Natural killer cell (primary cell): ENCODE results near the gene NOC3L. TPM values are rescaled to one million over a fixed set of nuclear protein-coding genes. Genes with fewer than 3 reads are reported as not detected.
A peak's percentile ranks its signal among the peaks of the same experiment; 100 is the strongest.

Experiments used
- ATAC-seq, 3 donors: fragments of 150-1000 bp in 2 of 3; fragments of 200-7000 bp in 1 of 3; cut with Tn5 transposase; 1 replicate in 1 of 3; 2 replicates in 2 of 3; pipeline ENCODE4 v1.10.0; 2021; ENCODE audit warnings: mild to moderate bottlenecking in 2 of 3, moderate library complexity in 2 of 3
- DNase-seq, 2 donors: peaks; one replicate each; pipeline versions ENCODE4 v3.0.0 to v3.0.0-alpha.2; 2013 to 2021; ENCODE audit warnings: mixed read lengths in 1 of 2
- H3K27ac ChIP-seq: one replicate; pipeline ENCODE4 v1.5.1; 2013; ENCODE audit warnings: mild to moderate bottlenecking, low read length
- H3K27me3 ChIP-seq: one replicate; pipeline ENCODE4 v1.6.1; 2013; ENCODE audit warnings: low read length; ENCODE audit not compliant: control insufficient read depth, insufficient read depth
- H3K36me3 ChIP-seq: one replicate; pipeline ENCODE4 v1.6.1; 2013; ENCODE audit warnings: low read length; ENCODE audit not compliant: control insufficient read depth, insufficient read depth
- H3K4me1 ChIP-seq: one replicate; pipeline ENCODE4 v1.6.1; 2013; ENCODE audit warnings: low read length; ENCODE audit not compliant: control insufficient read depth, insufficient read depth
- H3K4me3 ChIP-seq: one replicate; pipeline ENCODE4 v1.5.1; 2013; ENCODE audit warnings: low read length
- H3K9me3 ChIP-seq: one replicate; pipeline ENCODE4 v1.6.1; 2013; ENCODE audit warnings: low read length; ENCODE audit not compliant: control insufficient read depth, insufficient read depth
- H3K27ac Mint-ChIP-seq, 2 donors: one replicate each; pipeline ENCODE4 v1.8.0; 2022; ENCODE audit warnings: mild to moderate bottlenecking in 2 of 2, mixed read lengths in 2 of 2, moderate library complexity in 1 of 2
- H3K27me3 Mint-ChIP-seq, 2 donors: one replicate each; pipeline ENCODE4 v1.8.0; 2022; ENCODE audit warnings: low read depth in 2 of 2, mixed read lengths in 2 of 2
- H3K36me3 Mint-ChIP-seq: one replicate; pipeline ENCODE4 v1.8.0; 2022; ENCODE audit warnings: mixed read lengths
- H3K4me1 Mint-ChIP-seq, 2 donors: one replicate each; pipeline ENCODE4 v1.8.0; 2022; ENCODE audit warnings: mixed read lengths in 2 of 2
- H3K4me3 Mint-ChIP-seq: one replicate; pipeline ENCODE4 v1.8.0; 2022; ENCODE audit warnings: mild to moderate bottlenecking, moderate library complexity, mixed read lengths
- H3K9me3 Mint-ChIP-seq, 2 donors: one replicate each; pipeline ENCODE4 v1.8.0; 2022; ENCODE audit warnings: mixed read lengths in 2 of 2
- CTCF ChIP-seq: fragments of 200-600 bp; IDR thresholded peaks from one replicate; pipeline ENCODE4 v1.8.0; 2022; ENCODE audit warnings: antibody characterized with exemption
- WGBS: methylation state at CpG from one replicate; pipeline ENCODE4 v1.1.7; 2013; ENCODE audit warnings: missing lambda C conversion rate; ENCODE audit not compliant: insufficient coverage; 5-methylcytosine and 5-hydroxymethylcytosine counted together
- intact Hi-C: fragments of 100-400 bp; cut with micrococcal nuclease; formaldehyde crosslinking; loops from one replicate; pipeline ENCODE4 v1.14.2; 2022
- total RNA-seq, 4 donors: library from RNA; stranded (reverse); fragments of 120-200 nt in 1 of 4; gene quantifications; one replicate each; pipeline versions ENCODE4 v1.2.3 to v1.2.4, GENCODE V29; 2013 to 2022

The NOC3L gene
- total RNA-seq, 3 donors from 2014 or later (not counting 1 experiment from before 2014, with no cell fraction given): 10.8 to 18.6 (median 13.1) TPM

- H3K9me3 ChIP-seq: no peaks in the 10 kb centered on the region
- TF ChIP-seq CTCF: no peak
- H3K4me3 Mint-ChIP-seq: peak overlapping the region; percentile 98
- intact Hi-C loops: loop anchor here (10.0 kb wide), 1 partner anchor 1516 kb away; the partner anchor contains the start of gene EXOC6
- peaks cover 5% of the 10 kb centered on the region for H3K4me1 ChIP-seq
- peak overlapping the region; percentile 95 to 97 for H3K27ac Mint-ChIP-seq
- peaks cover 23% of the 10 kb centered on the region for H3K36me3 ChIP-seq
- peaks cover 18 to 38% of the 10 kb centered on the region in 2 donors for H3K4me1 Mint-ChIP-seq
- H3K27me3 Mint-ChIP-seq: peaks cover 0 to 13% of the 10 kb centered on the region in 2 donors
- no peaks in the 10 kb centered on the region for H3K9me3 Mint-ChIP-seq
- H3K27me3 ChIP-seq: no peaks in the 10 kb centered on the region
- DNase-seq (peak in 1 of 2 donors; percentile 65), ATAC-seq (no peak)
- WGBS: 83% methylated on average over 4 of the region's 4 CpGs
- no peak overlapping the region for H3K27ac ChIP-seq
- H3K4me3 ChIP-seq: no peak overlapping the region
- H3K36me3 Mint-ChIP-seq: no peaks in the 10 kb centered on the region
Measured at GRCh38 chr10:94361171-94361794, 1.5 kb downstream of the NOC3L start.

GRCh38 chr10:94358480-94358879, 4.3 kb downstream of the NOC3L start:
- WGBS: 91% methylated on average over 2 of the region's 2 CpGs
- TF ChIP-seq CTCF: no peak
- no peak for DNase-seq
- no peaks in the 10 kb centered on the region for H3K27me3 Mint-ChIP-seq
- no peak overlapping the region for H3K4me3 ChIP-seq
- ATAC-seq: no peak
- H3K27ac Mint-ChIP-seq: peak overlapping the region in 1 of 2 donors; percentile 15
- no peaks in the 10 kb centered on the region for H3K9me3 ChIP-seq
- no peaks in the 10 kb centered on the region for H3K36me3 Mint-ChIP-seq
- no peak overlapping the region for H3K27ac ChIP-seq
- H3K4me1 ChIP-seq: peaks cover 5% of the 10 kb centered on the region
- no peaks in the 10 kb centered on the region for H3K27me3 ChIP-seq
- intact Hi-C loops: no loop called here
- no peak overlapping the region for H3K4me3 Mint-ChIP-seq
- H3K36me3 ChIP-seq: peaks cover 46% of the 10 kb centered on the region
- peaks cover 18 to 38% of the 10 kb centered on the region in 2 donors for H3K4me1 Mint-ChIP-seq
- no peaks in the 10 kb centered on the region for H3K9me3 Mint-ChIP-seq

GRCh38 chr10:94357193-94357592, 5.5 kb downstream of the NOC3L start:
- intact Hi-C loops: no loop called here
- H3K27ac ChIP-seq: no peak overlapping the region
- H3K4me3 Mint-ChIP-seq: no peak overlapping the region
- no peak for ATAC-seq
- TF ChIP-seq CTCF: no peak
- no peaks in the 10 kb centered on the region for H3K36me3 Mint-ChIP-seq
- H3K4me1 Mint-ChIP-seq: peaks cover 12 to 29% of the 10 kb centered on the region in 2 donors
- H3K9me3 ChIP-seq: no peaks in the 10 kb centered on the region
- H3K27me3 ChIP-seq: no peaks in the 10 kb centered on the region
- no peaks in the 10 kb centered on the region for H3K9me3 Mint-ChIP-seq
- no peak for DNase-seq
- H3K27me3 Mint-ChIP-seq: no peaks in the 10 kb centered on the region
- no peak overlapping the region for H3K27ac Mint-ChIP-seq
- no peak overlapping the region for H3K4me3 ChIP-seq
- no CpG with 5 or more reads among the region's 3 CpGs for WGBS
- no peaks in the 10 kb centered on the region for H3K4me1 ChIP-seq
- peaks cover 53% of the 10 kb centered on the region for H3K36me3 ChIP-seq

GRCh38 chr10:94355841-94356240, 6.9 kb downstream of the NOC3L start:
- Histone ChIP-seq H3K27ac (no peak overlapping the region), H3K4me3 (no peak overlapping the region), H3K27me3 (no peaks in the 10 kb centered on the region), H3K4me1 (no peaks in the 10 kb centered on the region), H3K36me3 (peaks cover 66% of the 10 kb centered on the region), H3K9me3 (no peaks in the 10 kb centered on the region)
- WGBS: no CpG with 5 or more reads among the region's 2 CpGs
- H3K9me3 Mint-ChIP-seq: no peaks in the 10 kb centered on the region
- no peak for DNase-seq
- H3K4me1 Mint-ChIP-seq: peaks cover 0 to 18% of the 10 kb centered on the region in 2 donors
- TF ChIP-seq CTCF: no peak
- no peak overlapping the region for H3K27ac Mint-ChIP-seq
- intact Hi-C loops: no loop called here
- no peak overlapping the region for H3K4me3 Mint-ChIP-seq
- H3K27me3 Mint-ChIP-seq: no peaks in the 10 kb centered on the region
- H3K36me3 Mint-ChIP-seq: peaks cover 7% of the 10 kb centered on the region
- no peak for ATAC-seq
